NB4 (cell line): ENCODE measurements around the gene UAP1.

Experiments used
- DNase-seq: peaks from one replicate; pipeline ENCODE4 v3.0.0; 2010; ENCODE audit warnings: low read depth
- H3K4me3 ChIP-seq: one replicate; pipeline ENCODE4 v1.5.1; 2011; ENCODE audit warnings: mild to moderate bottlenecking, low read depth, low read length, moderate library complexity
- MYC ChIP-seq: IDR thresholded peaks from 2 replicates; pipeline ENCODE4 v1.6.1; 2011; ENCODE audit warnings: low read depth, low read length
- POLR2A ChIP-seq: IDR thresholded peaks from 2 replicates; pipeline ENCODE4 v1.6.1; 2011; ENCODE audit warnings: mild to moderate bottlenecking; ENCODE audit not compliant: insufficient read length; ENCODE audit errors: extremely low read depth
- TF ChIP-seq, protein P1 (sequence below): IDR thresholded peaks from one replicate; pipeline ENCODE4 v1.5.1; 2012; ENCODE audit warnings: low read depth, low read length
- TF ChIP-seq, protein P2 (sequence below): IDR thresholded peaks from 2 replicates; pipeline ENCODE4 v1.6.1; 2011; ENCODE audit warnings: low read depth, low read length

UAP1 gene

DNA sequence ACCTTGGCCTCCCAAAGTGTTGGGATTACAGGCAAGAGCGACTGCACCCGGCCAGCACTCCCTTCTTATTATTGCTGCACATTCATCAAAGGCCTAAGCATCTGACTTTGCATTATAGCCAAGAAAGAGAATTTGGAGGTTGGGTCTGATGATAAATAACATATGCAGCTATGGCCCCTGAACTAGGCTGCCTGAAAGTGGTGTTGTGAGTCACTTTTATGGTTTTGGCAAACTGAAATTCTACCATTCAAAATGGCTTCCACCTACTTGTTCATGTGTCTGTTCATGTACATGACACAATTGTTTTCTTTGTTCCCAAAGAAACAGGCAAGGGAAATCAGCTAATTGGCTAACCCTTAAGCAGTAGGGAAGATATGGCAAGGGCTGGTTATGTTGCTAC is 25.0 kb upstream of the UAP1 start:
- TF ChIP-seq, protein P1, sequence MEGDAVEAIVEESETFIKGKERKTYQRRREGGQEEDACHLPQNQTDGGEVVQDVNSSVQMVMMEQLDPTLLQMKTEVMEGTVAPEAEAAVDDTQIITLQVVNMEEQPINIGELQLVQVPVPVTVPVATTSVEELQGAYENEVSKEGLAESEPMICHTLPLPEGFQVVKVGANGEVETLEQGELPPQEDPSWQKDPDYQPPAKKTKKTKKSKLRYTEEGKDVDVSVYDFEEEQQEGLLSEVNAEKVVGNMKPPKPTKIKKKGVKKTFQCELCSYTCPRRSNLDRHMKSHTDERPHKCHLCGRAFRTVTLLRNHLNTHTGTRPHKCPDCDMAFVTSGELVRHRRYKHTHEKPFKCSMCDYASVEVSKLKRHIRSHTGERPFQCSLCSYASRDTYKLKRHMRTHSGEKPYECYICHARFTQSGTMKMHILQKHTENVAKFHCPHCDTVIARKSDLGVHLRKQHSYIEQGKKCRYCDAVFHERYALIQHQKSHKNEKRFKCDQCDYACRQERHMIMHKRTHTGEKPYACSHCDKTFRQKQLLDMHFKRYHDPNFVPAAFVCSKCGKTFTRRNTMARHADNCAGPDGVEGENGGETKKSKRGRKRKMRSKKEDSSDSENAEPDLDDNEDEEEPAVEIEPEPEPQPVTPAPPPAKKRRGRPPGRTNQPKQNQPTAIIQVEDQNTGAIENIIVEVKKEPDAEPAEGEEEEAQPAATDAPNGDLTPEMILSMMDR, result no peak
- TF ChIP-seq, protein P2, sequence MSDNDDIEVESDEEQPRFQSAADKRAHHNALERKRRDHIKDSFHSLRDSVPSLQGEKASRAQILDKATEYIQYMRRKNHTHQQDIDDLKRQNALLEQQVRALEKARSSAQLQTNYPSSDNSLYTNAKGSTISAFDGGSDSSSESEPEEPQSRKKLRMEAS, result no peak
- no peak for TF ChIP-seq POLR2A
- TF ChIP-seq MYC, result no peak
- H3K4me3 ChIP-seq, result no peak overlapping the region
- DNase-seq, result no peak

DNA sequence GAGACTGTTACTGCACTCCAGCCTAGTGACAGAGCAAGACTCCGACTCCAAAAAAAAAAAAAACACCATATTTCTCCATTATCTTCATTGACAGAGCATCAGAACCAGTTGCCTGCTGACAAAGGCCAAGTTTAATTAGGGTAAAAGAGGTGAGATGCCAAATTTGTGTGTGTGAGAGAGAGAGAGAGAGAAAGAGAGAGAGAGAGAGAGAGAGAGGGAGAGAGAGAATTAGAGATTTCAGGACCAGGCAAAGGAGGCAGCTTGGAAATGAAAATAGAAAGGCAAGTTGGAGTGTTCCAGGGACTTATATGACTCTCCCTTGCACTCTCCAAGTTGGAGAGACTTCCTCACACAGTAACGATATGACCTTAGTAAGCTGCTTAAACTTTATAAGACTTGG is 24.3 kb upstream of the UAP1 start:
- no peak overlapping the region for H3K4me3 ChIP-seq
- TF ChIP-seq, protein P2, result no peak
- TF ChIP-seq, protein P1, result no peak
- TF ChIP-seq MYC, result no peak
- TF ChIP-seq POLR2A, result no peak
- DNase-seq, result no peak

DNA sequence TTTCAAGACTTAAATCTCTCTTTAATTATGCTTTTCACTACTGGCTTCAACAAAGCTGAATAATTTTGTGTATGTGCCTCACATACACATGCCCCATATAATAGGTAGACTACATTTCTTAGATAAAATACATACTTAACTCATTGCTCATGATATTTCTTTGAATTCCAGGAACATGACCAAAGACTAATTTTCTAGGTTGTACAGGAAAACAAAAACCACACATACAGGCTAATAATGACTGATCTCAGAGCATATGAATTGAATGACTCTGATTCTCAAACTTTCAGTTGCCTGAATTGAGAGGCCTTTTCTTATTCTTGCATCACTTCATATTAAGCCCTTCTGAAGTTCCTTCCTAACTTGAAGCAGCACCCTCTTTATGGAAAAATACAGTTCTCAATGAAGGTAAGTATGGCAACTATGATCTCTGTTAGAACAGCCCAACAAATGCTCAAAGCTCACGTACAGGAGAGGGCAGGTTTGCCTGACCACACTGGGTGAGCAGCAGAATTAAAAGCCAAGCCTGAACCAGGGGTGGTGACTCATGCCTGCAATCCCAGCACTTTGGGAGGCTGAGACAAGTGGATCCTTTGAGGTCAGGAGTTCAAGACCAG is 22.6 kb upstream of the UAP1 start:
- TF ChIP-seq, protein P2, result no peak
- TF ChIP-seq POLR2A, result no peak
- no peak overlapping the region for H3K4me3 ChIP-seq
- no peak for DNase-seq

DNA sequence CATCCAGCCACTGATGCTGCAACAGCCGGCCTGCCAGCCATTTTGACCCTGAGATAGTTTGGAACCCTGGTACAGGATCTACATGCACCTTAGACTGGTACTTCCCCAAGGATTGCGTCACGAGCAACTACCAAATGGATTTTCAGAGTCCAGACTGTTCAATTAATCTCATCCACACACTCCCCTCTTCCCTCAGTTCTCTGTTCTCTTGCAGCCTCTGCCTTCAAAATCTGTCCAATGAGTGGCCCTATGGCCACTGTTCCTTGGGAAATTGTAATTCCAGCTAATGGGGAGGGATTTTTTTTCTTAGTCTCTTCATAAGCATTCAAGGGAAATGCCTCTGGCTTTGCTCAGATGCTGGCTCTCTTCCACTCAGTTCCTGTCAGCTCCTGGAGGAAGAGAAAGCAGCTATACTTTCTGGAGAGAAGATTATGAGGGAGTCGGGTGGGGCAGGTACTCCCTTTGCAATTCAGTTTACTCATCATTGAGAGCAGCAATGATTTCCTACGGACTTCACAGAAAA is 19.8 kb upstream of the UAP1 start:
- no peak for DNase-seq
- no peak for TF ChIP-seq POLR2A
- TF ChIP-seq MYC, result no peak
- TF ChIP-seq, protein P1, result no peak
- TF ChIP-seq, protein P2, result no peak
- no peak overlapping the region for H3K4me3 ChIP-seq

DNA sequence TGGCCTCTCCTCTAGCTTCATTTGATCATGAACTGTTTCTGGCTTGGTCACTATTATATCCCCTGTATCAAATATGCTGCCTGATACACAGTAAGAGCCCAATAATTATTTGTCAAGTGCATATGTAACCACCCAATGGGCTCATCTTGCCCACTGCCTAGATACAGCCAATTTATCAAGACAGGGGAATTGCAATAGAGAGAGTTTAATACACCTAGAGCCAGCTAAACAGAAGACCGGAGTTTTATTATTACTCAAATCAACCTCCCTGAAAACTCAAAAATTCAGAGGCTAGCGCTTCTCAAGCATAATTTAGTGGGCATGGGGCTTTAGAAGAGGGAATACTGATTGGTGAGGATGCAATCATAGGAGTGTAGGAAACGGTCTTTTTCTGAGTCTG is 18.3 kb upstream of the UAP1 start:
- no peak for DNase-seq
- TF ChIP-seq MYC, result no peak
- TF ChIP-seq, protein P2, result no peak
- no peak for TF ChIP-seq POLR2A
- TF ChIP-seq, protein P1, result no peak
- H3K4me3 ChIP-seq, result no peak overlapping the region

DNA sequence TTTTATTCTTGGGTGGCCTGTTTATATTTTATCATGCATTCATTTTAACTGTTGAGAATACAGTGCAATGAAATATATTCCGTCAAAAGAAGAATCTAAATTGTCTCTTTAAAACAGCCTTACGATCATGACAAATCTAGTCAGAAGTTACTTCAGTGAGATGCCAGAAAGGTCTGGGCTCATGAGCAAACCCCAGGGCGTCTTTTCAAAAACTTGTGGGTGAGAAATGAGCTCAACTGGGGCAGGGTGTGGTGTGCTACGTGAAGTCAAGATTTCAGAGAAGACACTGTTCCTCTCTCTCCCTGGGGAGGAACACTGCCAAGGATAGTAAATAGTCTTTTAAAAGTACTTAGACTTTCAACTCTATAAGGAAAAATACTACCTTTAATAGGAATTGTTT is 13.4 kb upstream of the UAP1 start:
- TF ChIP-seq, protein P1, result no peak
- TF ChIP-seq MYC (no peak), POLR2A (no peak)
- TF ChIP-seq, protein P2, result no peak
- H3K4me3 ChIP-seq, result no peak overlapping the region
- no peak for DNase-seq
